BE2C (cell line): ENCODE data around the gene CROCC2.

ENCODE experiments used
- DNase-seq: peaks from one replicate; pipeline ENCODE4 v3.0.0-alpha.2; 2020
- H3K27me3 ChIP-seq: fragments of 250-450 bp; sonication (Bioruptor Pico); 2 replicates; pipeline ENCODE4 v1.5.1; 2020; ENCODE audit warnings: mild to moderate bottlenecking
- H3K36me3 ChIP-seq: fragments of 250-450 bp; sonication (Bioruptor Pico); 2 replicates; pipeline ENCODE4 v1.5.1; 2020; ENCODE audit warnings: mild to moderate bottlenecking
- H3K4me1 ChIP-seq: fragments of 250-450 bp; sonication (Bioruptor Pico); 2 replicates; pipeline ENCODE4 v1.5.1; 2020
- H3K4me3 ChIP-seq: 2 replicates; pipeline ENCODE4 v1.5.1; 2011; ENCODE audit warnings: low read depth, low read length
- H3K9me3 ChIP-seq: fragments of 250-450 bp; sonication (Bioruptor Pico); 2 replicates; pipeline ENCODE4 v1.5.1; 2020
- CTCF ChIP-seq: IDR thresholded peaks from 2 replicates; pipeline ENCODE4 v1.5.1; 2012; ENCODE audit warnings: mild to moderate bottlenecking, low read depth, low read length

Gene CROCC2

GRCh38 chr2:240957656-240958365 is 51.7 kb downstream of the CROCC2 start:
- H3K36me3 ChIP-seq = no peaks in the 10 kb centered on the region
- no peak overlapping the region for H3K4me3 ChIP-seq
- H3K9me3 ChIP-seq = no peaks in the 10 kb centered on the region
- peak; percentile 86 for DNase-seq
- no peak for TF ChIP-seq CTCF
- H3K4me1 ChIP-seq = peaks cover 14% of the 10 kb centered on the region
- no peaks in the 10 kb centered on the region for H3K27me3 ChIP-seq

- no peaks in the 10 kb centered on the region for H3K36me3 ChIP-seq
- no peak for TF ChIP-seq CTCF
- peak; percentile 10 for DNase-seq
- peaks cover 14% of the 10 kb centered on the region for H3K4me1 ChIP-seq
- H3K9me3 ChIP-seq = no peaks in the 10 kb centered on the region
- no peaks in the 10 kb centered on the region for H3K27me3 ChIP-seq
- H3K4me3 ChIP-seq = no peak overlapping the region
These were observed 52.5 kb downstream of the CROCC2 start for GRCh38 chr2:240958366-240959213.

GRCh38 chr2:240959214-240959940 is 53.2 kb downstream of the CROCC2 start:
- no peak overlapping the region for H3K4me3 ChIP-seq
- no peaks in the 10 kb centered on the region for H3K36me3 ChIP-seq
- H3K27me3 ChIP-seq = no peaks in the 10 kb centered on the region
- peaks cover 14% of the 10 kb centered on the region for H3K4me1 ChIP-seq
- no peak for DNase-seq
- no peak for TF ChIP-seq CTCF
- H3K9me3 ChIP-seq = no peaks in the 10 kb centered on the region

GRCh38 chr2:240959941-240960308 is 53.8 kb downstream of the CROCC2 start:
- Histone ChIP-seq H3K27me3 (no peaks in the 10 kb centered on the region), H3K4me3 (no peak overlapping the region), H3K9me3 (no peaks in the 10 kb centered on the region), H3K36me3 (no peaks in the 10 kb centered on the region), H3K4me1 (peaks cover 14% of the 10 kb centered on the region)
- no peak for TF ChIP-seq CTCF
- DNase-seq = peak; percentile 8

GRCh38 chr2:240960309-240960970 is 54.3 kb downstream of the CROCC2 start:
- Histone ChIP-seq H3K36me3 (no peaks in the 10 kb centered on the region), H3K9me3 (no peaks in the 10 kb centered on the region), H3K4me3 (no peak overlapping the region), H3K27me3 (no peaks in the 10 kb centered on the region), H3K4me1 (peaks cover 14% of the 10 kb centered on the region)
- no peak for TF ChIP-seq CTCF
- peak; percentile 73 for DNase-seq
